AG08395 (cell line): ENCODE data around the gene CGB5.

Experiments
- DNase-seq: peaks from one replicate; pipeline ENCODE4 v3.0.0; 2012; ENCODE audit warnings: mixed read lengths, low spot score

Gene CGB5

DNA sequence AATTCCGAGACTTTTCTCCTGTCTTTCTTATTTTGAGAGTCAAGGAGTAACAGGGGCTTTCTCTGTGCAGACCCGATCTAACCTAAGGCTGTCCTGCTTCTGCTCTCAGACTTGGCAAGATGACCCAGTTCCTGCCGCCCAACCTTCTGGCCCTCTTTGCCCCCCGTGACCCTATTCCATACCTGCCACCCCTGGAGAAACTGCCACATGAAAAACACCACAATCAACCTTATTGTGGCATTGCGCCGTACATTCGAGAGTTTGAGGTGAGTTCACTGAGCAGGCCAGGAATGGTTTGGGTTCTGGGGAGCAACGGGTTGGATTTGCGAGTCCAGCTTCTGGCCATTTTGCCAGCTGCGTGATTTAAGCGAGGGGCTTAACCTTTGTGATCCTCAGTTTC is 42.6 kb downstream of the CGB5 start:
- DNase-seq, result no peak

DNA sequence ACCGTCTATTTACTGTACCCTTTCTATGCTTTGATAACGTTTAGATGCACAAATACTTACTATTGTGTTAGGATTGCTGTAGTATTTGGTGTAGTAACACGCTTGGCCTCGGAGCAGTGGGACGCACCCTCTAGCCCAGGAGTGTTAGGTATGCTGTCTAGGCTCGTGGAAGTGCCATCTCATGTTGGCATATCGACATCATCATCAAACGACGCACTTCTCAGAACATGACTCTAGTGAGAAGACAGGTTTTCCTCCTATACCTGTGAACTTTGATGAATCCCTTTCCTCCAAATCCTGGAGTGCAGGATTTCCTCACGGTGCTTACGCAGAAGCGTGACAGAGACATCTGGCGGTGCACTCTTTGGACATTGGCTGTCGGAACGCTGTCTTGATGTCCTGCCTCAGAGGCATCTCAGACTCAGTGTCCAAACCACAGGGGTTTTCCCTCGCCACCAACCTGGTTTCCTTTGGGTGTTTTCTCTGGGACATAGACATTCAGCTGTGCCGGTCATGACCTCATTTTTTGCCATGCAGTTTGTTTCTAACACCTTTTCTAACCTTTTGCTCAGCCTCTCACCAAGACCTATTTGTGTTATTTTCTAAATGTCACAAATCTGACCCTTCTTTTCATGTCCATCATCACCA is 47.9 kb downstream of the CGB5 start:
- no peak for DNase-seq

DNA sequence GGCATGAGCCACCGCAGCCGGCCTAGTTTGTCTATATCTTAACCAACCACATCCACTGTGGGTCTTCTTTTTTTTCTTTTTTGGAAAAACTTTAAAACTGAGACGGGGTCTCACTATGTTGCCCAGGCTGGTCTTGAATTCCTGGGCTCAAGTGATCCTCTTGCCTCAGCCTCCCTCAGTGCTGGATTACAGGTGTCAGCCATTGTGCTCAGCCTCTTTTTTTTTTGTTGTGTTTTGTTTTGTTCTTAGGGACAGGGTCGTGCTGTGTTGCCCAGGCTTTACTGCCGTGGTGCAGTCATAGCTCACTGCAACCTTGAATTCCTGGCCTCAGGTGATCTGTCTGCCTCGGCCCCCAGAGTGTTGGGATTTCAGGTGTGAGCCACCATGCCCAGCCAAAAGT is 49.0 kb downstream of the CGB5 start:
- no peak for DNase-seq
